ENCODE measurements around the gene IGSF8.

Gene IGSF8

GRCh38 chr1:160125746-160126145 lies 27.3 kb upstream of the IGSF8 start:
- H3K27ac ChIP-seq: no peak overlapping the region
- no peaks in the 10 kb centered on the region for H3K36me3 ChIP-seq (replicated peaks)
- TF ChIP-seq, protein P1, sequence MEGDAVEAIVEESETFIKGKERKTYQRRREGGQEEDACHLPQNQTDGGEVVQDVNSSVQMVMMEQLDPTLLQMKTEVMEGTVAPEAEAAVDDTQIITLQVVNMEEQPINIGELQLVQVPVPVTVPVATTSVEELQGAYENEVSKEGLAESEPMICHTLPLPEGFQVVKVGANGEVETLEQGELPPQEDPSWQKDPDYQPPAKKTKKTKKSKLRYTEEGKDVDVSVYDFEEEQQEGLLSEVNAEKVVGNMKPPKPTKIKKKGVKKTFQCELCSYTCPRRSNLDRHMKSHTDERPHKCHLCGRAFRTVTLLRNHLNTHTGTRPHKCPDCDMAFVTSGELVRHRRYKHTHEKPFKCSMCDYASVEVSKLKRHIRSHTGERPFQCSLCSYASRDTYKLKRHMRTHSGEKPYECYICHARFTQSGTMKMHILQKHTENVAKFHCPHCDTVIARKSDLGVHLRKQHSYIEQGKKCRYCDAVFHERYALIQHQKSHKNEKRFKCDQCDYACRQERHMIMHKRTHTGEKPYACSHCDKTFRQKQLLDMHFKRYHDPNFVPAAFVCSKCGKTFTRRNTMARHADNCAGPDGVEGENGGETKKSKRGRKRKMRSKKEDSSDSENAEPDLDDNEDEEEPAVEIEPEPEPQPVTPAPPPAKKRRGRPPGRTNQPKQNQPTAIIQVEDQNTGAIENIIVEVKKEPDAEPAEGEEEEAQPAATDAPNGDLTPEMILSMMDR (IDR thresholded peaks at IDR 0.05; ENCODE audit: low read depth, low read length, missing control alignments): no peak
- no peak overlapping the region for H3K4me3 ChIP-seq (ENCODE audit: low read depth, low read length)
- in situ Hi-C loops (cut with HindIII; ENCODE audit: low pct_ligation_motif_present, low sequenced_read_pairs): no loop called here
- no peaks in the 10 kb centered on the region for H3K27me3 ChIP-seq (replicated peaks)
- peak; percentile 27 for DNase-seq

DNA sequence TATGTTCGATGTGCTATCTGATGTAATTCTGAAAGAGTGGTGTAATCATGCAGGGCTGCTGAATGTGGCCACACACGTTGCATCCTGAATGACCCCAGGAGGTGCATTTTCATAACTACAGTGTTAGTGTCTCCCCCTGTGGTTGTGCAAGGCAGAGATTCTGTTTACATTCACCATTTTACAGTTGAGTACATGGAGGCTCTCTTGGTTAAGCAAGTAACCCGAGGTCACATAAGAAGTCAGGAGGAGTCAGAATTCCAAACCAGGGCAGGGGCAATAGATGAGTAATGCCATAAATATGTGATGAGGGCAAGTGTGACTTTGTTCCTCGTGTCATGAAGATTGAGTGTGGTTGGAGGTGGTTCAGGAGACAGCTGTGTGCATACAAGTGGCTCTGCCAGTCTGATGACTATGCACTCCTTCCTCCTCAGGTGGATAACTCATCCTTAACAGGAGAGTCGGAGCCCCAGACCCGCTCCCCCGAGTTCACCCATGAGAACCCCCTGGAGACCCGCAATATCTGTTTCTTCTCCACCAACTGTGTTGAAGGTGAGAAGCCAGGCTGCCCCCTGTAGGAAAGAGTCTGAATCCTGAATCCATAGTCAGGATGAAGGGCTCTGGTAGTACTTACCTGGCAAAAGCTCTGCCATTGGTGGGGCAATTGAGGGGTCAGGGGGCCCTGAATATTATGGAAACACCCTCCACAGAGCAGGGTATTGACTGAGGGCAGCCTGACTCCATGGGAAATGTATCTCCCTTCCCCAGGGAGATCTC lies 26.5 kb upstream of the IGSF8 start:
- TF ChIP-seq, protein P1 (IDR thresholded peaks at IDR 0.05; ENCODE audit: low read depth, low read length, missing control alignments): peak; percentile 34
- Histone ChIP-seq H3K4me3 (ENCODE audit: low read depth, low read length) (no peak overlapping the region), H3K27ac (no peak overlapping the region), H3K36me3 (replicated peaks) (no peaks in the 10 kb centered on the region), H3K27me3 (replicated peaks) (no peaks in the 10 kb centered on the region)
- DNase-seq: peak; percentile 22
- in situ Hi-C loops (cut with HindIII; ENCODE audit: low pct_ligation_motif_present, low sequenced_read_pairs): no loop called here

DNA sequence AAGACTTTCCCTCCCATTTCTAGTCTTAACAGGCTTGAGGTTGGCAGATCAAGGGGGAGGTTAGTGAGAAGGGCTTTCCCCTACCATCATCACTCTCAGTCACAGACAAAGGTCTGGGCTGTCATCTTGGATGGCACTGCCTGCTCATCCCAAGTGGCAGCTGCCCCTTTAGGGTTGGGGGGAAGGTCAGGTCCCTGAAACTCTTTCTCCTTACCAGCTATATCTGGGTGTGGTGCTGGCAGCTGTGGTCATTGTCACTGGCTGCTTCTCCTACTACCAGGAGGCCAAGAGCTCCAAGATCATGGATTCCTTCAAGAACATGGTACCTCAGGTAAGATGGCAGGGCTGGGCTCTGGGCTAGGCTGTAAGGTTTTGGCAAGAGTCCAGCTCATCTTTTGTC lies 25.3 kb upstream of the IGSF8 start:
- Histone ChIP-seq H3K27ac (no peak overlapping the region), H3K36me3 (replicated peaks) (no peaks in the 10 kb centered on the region), H3K4me3 (ENCODE audit: low read depth, low read length) (no peak overlapping the region), H3K27me3 (replicated peaks) (no peaks in the 10 kb centered on the region)
- no peak for DNase-seq
- TF ChIP-seq, protein P1 (IDR thresholded peaks at IDR 0.05; ENCODE audit: low read depth, low read length, missing control alignments): no peak
- in situ Hi-C loops (cut with HindIII; ENCODE audit: low pct_ligation_motif_present, low sequenced_read_pairs): no loop called here

DNA sequence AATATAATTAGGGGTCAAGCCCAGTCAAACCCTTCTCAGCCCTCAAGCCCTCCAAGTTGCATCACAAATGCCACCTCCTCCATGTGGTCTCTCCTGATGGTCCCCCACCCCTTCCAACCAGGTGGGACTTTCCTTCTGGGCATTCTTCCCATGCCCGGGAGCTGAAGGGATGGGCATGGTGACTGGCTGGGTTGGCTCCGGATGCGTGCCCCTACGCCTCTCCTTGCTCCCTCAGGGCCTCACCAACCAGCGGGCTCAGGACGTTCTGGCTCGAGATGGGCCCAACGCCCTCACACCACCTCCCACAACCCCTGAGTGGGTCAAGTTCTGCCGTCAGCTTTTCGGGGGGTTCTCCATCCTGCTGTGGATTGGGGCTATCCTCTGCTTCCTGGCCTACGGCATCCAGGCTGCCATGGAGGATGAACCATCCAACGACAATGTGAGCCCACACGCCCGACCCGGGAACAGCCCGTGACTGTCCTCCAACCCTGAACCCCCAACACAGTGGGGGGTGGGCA lies 24.6 kb upstream of the IGSF8 start:
- H3K36me3 ChIP-seq (replicated peaks): no peaks in the 10 kb centered on the region
- in situ Hi-C loops (cut with HindIII; ENCODE audit: low pct_ligation_motif_present, low sequenced_read_pairs): no loop called here
- H3K27ac ChIP-seq: no peak overlapping the region
- TF ChIP-seq, protein P1 (IDR thresholded peaks at IDR 0.05; ENCODE audit: low read depth, low read length, missing control alignments): no peak
- no peak overlapping the region for H3K4me3 ChIP-seq (ENCODE audit: low read depth, low read length)
- no peak for DNase-seq
- H3K27me3 ChIP-seq (replicated peaks): peaks cover 2% of the 10 kb centered on the region

GRCh38 chr1:160121388-160121787 lies 23.0 kb upstream of the IGSF8 start:
- Histone ChIP-seq H3K27me3 (replicated peaks) (peaks cover 10% of the 10 kb centered on the region), H3K4me3 (ENCODE audit: low read depth, low read length) (no peak overlapping the region), H3K27ac (no peak overlapping the region), H3K36me3 (replicated peaks) (no peaks in the 10 kb centered on the region)
- no peak for DNase-seq
- TF ChIP-seq, protein P1 (IDR thresholded peaks at IDR 0.05; ENCODE audit: low read depth, low read length, missing control alignments): no peak
- in situ Hi-C loops (cut with HindIII; ENCODE audit: low pct_ligation_motif_present, low sequenced_read_pairs): no loop called here

Measured in brain microvascular endothelial cell (primary cell).